SK-N-SH treated with all-trans-retinoic acid at 6 μM for 48 hours (cell line): ENCODE data around the gene ENTPD1.

Experiments used
- ATAC-seq: fragments of 200-7000 bp; cut with Tn5 transposase; 3 replicates; pipeline ENCODE4 v1.9.1; 2020; ENCODE audit warnings: mild to moderate bottlenecking, moderate library complexity
- ARNTL ChIP-seq: fragments of 450-650 bp; formaldehyde crosslinking; IDR thresholded peaks from 2 replicates; pipeline ENCODE4 v1.5.0; 2020; ENCODE audit warnings: low read depth, mild to moderate bottlenecking, moderate library complexity, borderline replicate concordance
- BACH2 ChIP-seq: fragments of 250-450 bp; sonication (Bioruptor Pico); IDR thresholded peaks from 2 replicates; pipeline ENCODE4 v1.9.0; 2021; ENCODE audit warnings: mild to moderate bottlenecking, borderline replicate concordance
- CREB5 ChIP-seq: fragments of 250-450 bp; sonication (Bioruptor Pico); IDR thresholded peaks from 2 replicates; pipeline ENCODE4 v1.5.1; 2020; ENCODE audit warnings: low read depth, mild to moderate bottlenecking, moderate library complexity
- CSDC2 ChIP-seq: fragments of 250-450 bp; sonication (Bioruptor Pico); IDR thresholded peaks from 2 replicates; pipeline ENCODE4 v1.5.0; 2020; ENCODE audit warnings: mild to moderate bottlenecking, moderate library complexity
- GLIS3 ChIP-seq: fragments of 250-450 bp; sonication (Bioruptor Pico); IDR thresholded peaks from 2 replicates; pipeline ENCODE4 v1.5.0; 2020; ENCODE audit warnings: mild to moderate bottlenecking, moderate library complexity
- OSR1 ChIP-seq: fragments of 250-450 bp; sonication (Bioruptor Pico); IDR thresholded peaks from 2 replicates; pipeline ENCODE4 v1.8.0; 2022; ENCODE audit warnings: moderate library complexity, mild to moderate bottlenecking, inconsistent platforms
- POU6F1 ChIP-seq: fragments of 250-450 bp; sonication (Bioruptor Pico); IDR thresholded peaks from 2 replicates; pipeline ENCODE4 v1.8.0; 2021; ENCODE audit warnings: low read depth, mild to moderate bottlenecking, moderate library complexity, borderline replicate concordance
- PPARA ChIP-seq: fragments of 250-450 bp; sonication (Bioruptor Pico); IDR thresholded peaks from 2 replicates; pipeline ENCODE4 v1.5.0; 2020; ENCODE audit warnings: mild to moderate bottlenecking, borderline replicate concordance
- RARB ChIP-seq: fragments of 250-450 bp; sonication (Bioruptor Pico); IDR thresholded peaks from 2 replicates; pipeline ENCODE4 v1.8.0; 2021; ENCODE audit warnings: mild to moderate bottlenecking, moderate library complexity
- SNAI2 ChIP-seq: fragments of 250-450 bp; sonication (Bioruptor Pico); IDR thresholded peaks from 2 replicates; pipeline ENCODE4 v1.5.0; 2020; ENCODE audit warnings: mild to moderate bottlenecking, moderate library complexity
- TCF4 ChIP-seq: fragments of 250-450 bp; sonication (Bioruptor Pico); IDR thresholded peaks from 2 replicates; pipeline ENCODE4 v1.8.0; 2021; ENCODE audit warnings: mild to moderate bottlenecking, moderate library complexity, borderline replicate concordance
- ZC3H10 ChIP-seq: fragments of 250-450 bp; sonication (Bioruptor Pico); IDR thresholded peaks from 2 replicates; pipeline ENCODE4 v1.5.1; 2021; ENCODE audit warnings: mild to moderate bottlenecking, moderate library complexity
- ZFP3 ChIP-seq: fragments of 250-450 bp; sonication (Bioruptor Pico); IDR thresholded peaks from 2 replicates; pipeline ENCODE4 v1.5.0; 2020; ENCODE audit warnings: mild to moderate bottlenecking, moderate library complexity
- ZFP30 ChIP-seq: fragments of 450-650 bp; formaldehyde crosslinking; IDR thresholded peaks from 2 replicates; pipeline ENCODE4 v1.5.0; 2022; ENCODE audit warnings: mild to moderate bottlenecking, moderate library complexity
- ZNF565 ChIP-seq: fragments of 450-650 bp; formaldehyde crosslinking; conservative IDR thresholded peaks from 2 replicates; pipeline ENCODE4 v1.5.0; 2020; ENCODE audit warnings: low read depth, mild to moderate bottlenecking, moderate library complexity
- ZNF70 ChIP-seq: fragments of 450-650 bp; formaldehyde crosslinking; IDR thresholded peaks from 2 replicates; pipeline ENCODE4 v1.5.0; 2020; ENCODE audit warnings: mild to moderate bottlenecking, moderate library complexity
- TF ChIP-seq, protein P1 (sequence below): fragments of 250-450 bp; sonication (Bioruptor Pico); IDR thresholded peaks from 2 replicates; pipeline ENCODE4 v1.5.0; 2020; ENCODE audit warnings: mild to moderate bottlenecking, moderate library complexity
- TF ChIP-seq, protein P2 (sequence below): fragments of 250-450 bp; sonication (Bioruptor Pico); IDR thresholded peaks from 2 replicates; pipeline ENCODE4 v1.8.0; 2020; ENCODE audit warnings: mild to moderate bottlenecking, moderate library complexity, borderline replicate concordance
- TF ChIP-seq, protein P3 (sequence below): fragments of 250-450 bp; sonication (Bioruptor Pico); IDR thresholded peaks from 2 replicates; pipeline ENCODE4 v1.5.1; 2021; ENCODE audit warnings: mild to moderate bottlenecking, moderate library complexity

ENTPD1 gene

GRCh38 chr10:95745501-95745900 lies 10.5 kb upstream of the ENTPD1 start:
- TF ChIP-seq CREB5 (CRISPR knock-in tag): no peak
- no peak for TF ChIP-seq SNAI2
- TF ChIP-seq, protein P1, sequence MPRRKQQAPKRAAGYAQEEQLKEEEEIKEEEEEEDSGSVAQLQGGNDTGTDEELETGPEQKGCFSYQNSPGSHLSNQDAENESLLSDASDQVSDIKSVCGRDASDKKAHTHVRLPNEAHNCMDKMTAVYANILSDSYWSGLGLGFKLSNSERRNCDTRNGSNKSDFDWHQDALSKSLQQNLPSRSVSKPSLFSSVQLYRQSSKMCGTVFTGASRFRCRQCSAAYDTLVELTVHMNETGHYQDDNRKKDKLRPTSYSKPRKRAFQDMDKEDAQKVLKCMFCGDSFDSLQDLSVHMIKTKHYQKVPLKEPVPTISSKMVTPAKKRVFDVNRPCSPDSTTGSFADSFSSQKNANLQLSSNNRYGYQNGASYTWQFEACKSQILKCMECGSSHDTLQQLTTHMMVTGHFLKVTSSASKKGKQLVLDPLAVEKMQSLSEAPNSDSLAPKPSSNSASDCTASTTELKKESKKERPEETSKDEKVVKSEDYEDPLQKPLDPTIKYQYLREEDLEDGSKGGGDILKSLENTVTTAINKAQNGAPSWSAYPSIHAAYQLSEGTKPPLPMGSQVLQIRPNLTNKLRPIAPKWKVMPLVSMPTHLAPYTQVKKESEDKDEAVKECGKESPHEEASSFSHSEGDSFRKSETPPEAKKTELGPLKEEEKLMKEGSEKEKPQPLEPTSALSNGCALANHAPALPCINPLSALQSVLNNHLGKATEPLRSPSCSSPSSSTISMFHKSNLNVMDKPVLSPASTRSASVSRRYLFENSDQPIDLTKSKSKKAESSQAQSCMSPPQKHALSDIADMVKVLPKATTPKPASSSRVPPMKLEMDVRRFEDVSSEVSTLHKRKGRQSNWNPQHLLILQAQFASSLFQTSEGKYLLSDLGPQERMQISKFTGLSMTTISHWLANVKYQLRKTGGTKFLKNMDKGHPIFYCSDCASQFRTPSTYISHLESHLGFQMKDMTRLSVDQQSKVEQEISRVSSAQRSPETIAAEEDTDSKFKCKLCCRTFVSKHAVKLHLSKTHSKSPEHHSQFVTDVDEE (CRISPR knock-in tag): no peak
- TF ChIP-seq CSDC2 (CRISPR knock-in tag): no peak
- TF ChIP-seq, protein P2, sequence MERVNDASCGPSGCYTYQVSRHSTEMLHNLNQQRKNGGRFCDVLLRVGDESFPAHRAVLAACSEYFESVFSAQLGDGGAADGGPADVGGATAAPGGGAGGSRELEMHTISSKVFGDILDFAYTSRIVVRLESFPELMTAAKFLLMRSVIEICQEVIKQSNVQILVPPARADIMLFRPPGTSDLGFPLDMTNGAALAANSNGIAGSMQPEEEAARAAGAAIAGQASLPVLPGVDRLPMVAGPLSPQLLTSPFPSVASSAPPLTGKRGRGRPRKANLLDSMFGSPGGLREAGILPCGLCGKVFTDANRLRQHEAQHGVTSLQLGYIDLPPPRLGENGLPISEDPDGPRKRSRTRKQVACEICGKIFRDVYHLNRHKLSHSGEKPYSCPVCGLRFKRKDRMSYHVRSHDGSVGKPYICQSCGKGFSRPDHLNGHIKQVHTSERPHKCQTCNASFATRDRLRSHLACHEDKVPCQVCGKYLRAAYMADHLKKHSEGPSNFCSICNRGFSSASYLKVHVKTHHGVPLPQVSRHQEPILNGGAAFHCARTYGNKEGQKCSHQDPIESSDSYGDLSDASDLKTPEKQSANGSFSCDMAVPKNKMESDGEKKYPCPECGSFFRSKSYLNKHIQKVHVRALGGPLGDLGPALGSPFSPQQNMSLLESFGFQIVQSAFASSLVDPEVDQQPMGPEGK (CRISPR knock-in tag): no peak
- TF ChIP-seq GLIS3: no peak
- TF ChIP-seq ARNTL: no peak
- no peak for TF ChIP-seq OSR1 (CRISPR knock-in tag)
- no peak for TF ChIP-seq ZFP3 (CRISPR knock-in tag)
- no peak for TF ChIP-seq ZNF565 (CRISPR knock-in tag)
- no peak for TF ChIP-seq RARB (CRISPR knock-in tag)
- TF ChIP-seq, protein P3, sequence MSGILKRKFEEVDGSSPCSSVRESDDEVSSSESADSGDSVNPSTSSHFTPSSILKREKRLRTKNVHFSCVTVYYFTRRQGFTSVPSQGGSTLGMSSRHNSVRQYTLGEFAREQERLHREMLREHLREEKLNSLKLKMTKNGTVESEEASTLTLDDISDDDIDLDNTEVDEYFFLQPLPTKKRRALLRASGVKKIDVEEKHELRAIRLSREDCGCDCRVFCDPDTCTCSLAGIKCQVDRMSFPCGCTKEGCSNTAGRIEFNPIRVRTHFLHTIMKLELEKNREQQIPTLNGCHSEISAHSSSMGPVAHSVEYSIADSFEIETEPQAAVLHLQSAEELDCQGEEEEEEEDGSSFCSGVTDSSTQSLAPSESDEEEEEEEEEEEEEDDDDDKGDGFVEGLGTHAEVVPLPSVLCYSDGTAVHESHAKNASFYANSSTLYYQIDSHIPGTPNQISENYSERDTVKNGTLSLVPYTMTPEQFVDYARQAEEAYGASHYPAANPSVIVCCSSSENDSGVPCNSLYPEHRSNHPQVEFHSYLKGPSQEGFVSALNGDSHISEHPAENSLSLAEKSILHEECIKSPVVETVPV (CRISPR knock-in tag): no peak
- no peak for TF ChIP-seq ZNF70 (CRISPR knock-in tag)
- TF ChIP-seq TCF4: no peak
- no peak for TF ChIP-seq BACH2 (CRISPR knock-in tag)
- no peak for TF ChIP-seq POU6F1 (CRISPR knock-in tag)
- no peak for TF ChIP-seq PPARA (CRISPR knock-in tag)
- no peak for TF ChIP-seq ZFP30 (CRISPR knock-in tag)
- ATAC-seq: no peak

DNA sequence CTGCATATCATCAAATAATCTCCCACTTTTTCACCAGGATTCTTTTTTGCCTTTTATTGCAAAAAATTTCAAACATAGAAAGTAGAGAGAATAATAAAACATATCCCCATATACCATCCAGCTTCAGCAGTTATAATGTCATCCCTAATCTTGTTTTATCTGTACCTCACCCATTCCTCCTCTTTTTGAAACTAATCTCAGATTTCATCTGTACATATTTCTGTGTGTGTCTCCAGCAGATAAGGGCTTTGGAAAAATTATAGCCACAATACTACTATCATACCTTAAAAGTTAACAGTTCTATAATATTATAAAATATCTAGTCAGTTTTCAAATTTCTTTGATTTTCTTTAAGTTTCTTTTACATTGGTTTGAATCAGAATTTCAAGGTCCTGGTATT lies 7.6 kb upstream of the ENTPD1 start:
- no peak for ATAC-seq
- TF ChIP-seq, protein P3 (CRISPR knock-in tag): no peak
- no peak for TF ChIP-seq CSDC2 (CRISPR knock-in tag)
- no peak for TF ChIP-seq BACH2 (CRISPR knock-in tag)
- TF ChIP-seq ZNF70 (CRISPR knock-in tag): no peak
- TF ChIP-seq ZC3H10 (CRISPR knock-in tag): no peak
- TF ChIP-seq GLIS3: no peak
- TF ChIP-seq ARNTL: no peak
- TF ChIP-seq OSR1 (CRISPR knock-in tag): no peak
- TF ChIP-seq POU6F1 (CRISPR knock-in tag): no peak
- no peak for TF ChIP-seq TCF4
- no peak for TF ChIP-seq SNAI2
- TF ChIP-seq CREB5 (CRISPR knock-in tag): no peak
